Large intestine (tissue), 12 donors: ENCODE data around the gene OR51T1. TPM values are rescaled to one million over a fixed set of nuclear protein-coding genes. Genes with fewer than 3 reads are reported as not detected.
"Not testable (repeated sequence)": the region's sequence is repeated elsewhere in the genome, so short reads cannot be mapped to it uniquely, and the experiment has no call there.

Source experiments
- DNase-seq, 2 donors: peaks; one replicate each; pipeline versions ENCODE4 v3.0.0 to v3.0.0-alpha.2; 2013
- H3K27ac ChIP-seq: one replicate; pipeline ENCODE4 v1.5.1; 2013; ENCODE audit warnings: low read length
- H3K27me3 ChIP-seq: 2 replicates; pipeline ENCODE4 v1.6.1; 2013; ENCODE audit warnings: low read length; ENCODE audit not compliant: control insufficient read depth, insufficient read depth
- H3K36me3 ChIP-seq: 2 replicates; pipeline ENCODE4 v1.6.1; 2013; ENCODE audit warnings: low read length; ENCODE audit not compliant: control insufficient read depth, insufficient read depth
- H3K4me1 ChIP-seq: one replicate; pipeline ENCODE4 v1.6.1; 2013; ENCODE audit warnings: low read length; ENCODE audit not compliant: control insufficient read depth, insufficient read depth
- H3K4me3 ChIP-seq: one replicate; pipeline ENCODE4 v1.5.1; 2013; ENCODE audit warnings: low read length
- H3K9me3 ChIP-seq: one replicate; pipeline ENCODE4 v1.6.1; 2013; ENCODE audit warnings: mild to moderate bottlenecking, low read depth, low read length, moderate library complexity; ENCODE audit not compliant: control insufficient read depth
- WGBS: methylation state at CpG from one replicate; pipeline ENCODE4 v1.1.5; 2013; ENCODE audit warnings: low lambda C conversion rate; ENCODE audit not compliant: insufficient coverage; 5-methylcytosine and 5-hydroxymethylcytosine counted together
- long read RNA-seq, 11 donors: transcript quantifications; one replicate each; lab custom pipeline, GENCODE V29; 2026
- polyA plus RNA-seq: library from polyadenylated mRNA; unstranded; fragments of 120-200 nt; gene quantifications from one replicate; pipeline ENCODE4 v1.2.1, GENCODE V29; 2013

Gene OR51T1, protein sequence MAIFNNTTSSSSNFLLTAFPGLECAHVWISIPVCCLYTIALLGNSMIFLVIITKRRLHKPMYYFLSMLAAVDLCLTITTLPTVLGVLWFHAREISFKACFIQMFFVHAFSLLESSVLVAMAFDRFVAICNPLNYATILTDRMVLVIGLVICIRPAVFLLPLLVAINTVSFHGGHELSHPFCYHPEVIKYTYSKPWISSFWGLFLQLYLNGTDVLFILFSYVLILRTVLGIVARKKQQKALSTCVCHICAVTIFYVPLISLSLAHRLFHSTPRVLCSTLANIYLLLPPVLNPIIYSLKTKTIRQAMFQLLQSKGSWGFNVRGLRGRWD
- polyA plus RNA-seq: not detected
- long read RNA-seq, donor 1: 0 reads
- long read RNA-seq, donor 2: 0 reads
- long read RNA-seq, donor 3: 0 reads
- long read RNA-seq, donor 4: 0 reads
- long read RNA-seq, donor 5: 0 reads
- long read RNA-seq, donor 6: 0 reads
- long read RNA-seq, donor 7: 0 reads
- long read RNA-seq, donor 8: 0 reads
- long read RNA-seq, donor 9: 0 reads
- long read RNA-seq, donor 10: 0 reads
- long read RNA-seq, donor 11: 0 reads

DNA sequence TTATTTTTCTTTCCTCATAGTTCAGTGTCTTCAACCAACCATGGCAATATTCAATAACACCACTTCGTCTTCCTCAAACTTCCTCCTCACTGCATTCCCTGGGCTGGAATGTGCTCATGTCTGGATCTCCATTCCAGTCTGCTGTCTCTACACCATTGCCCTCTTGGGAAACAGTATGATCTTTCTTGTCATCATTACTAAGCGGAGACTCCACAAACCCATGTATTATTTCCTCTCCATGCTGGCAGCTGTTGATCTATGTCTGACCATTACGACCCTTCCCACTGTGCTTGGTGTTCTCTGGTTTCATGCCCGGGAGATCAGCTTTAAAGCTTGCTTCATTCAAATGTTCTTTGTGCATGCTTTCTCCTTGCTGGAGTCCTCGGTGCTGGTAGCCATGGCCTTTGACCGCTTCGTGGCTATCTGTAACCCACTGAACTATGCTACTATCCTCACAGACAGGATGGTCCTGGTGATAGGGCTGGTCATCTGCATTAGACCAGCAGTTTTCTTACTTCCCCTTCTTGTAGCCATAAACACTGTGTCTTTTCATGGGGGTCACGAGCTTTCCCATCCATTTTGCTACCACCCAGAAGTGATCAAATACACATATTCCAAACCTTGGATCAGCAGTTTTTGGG is at the start of gene OR51T1:
Gene OR51T1 (plus strand): TSS at position 41 of the 641 bp plus-strand sequence. CDS start 0 bp downstream, at position 41.
- Histone ChIP-seq H3K36me3 (no peaks in the 10 kb centered on the region), H3K4me1 (no peaks in the 10 kb centered on the region), H3K4me3 (no peak within 1 kb of the TSS), H3K9me3 (no peaks in the 10 kb centered on the region), H3K27me3 (no peaks in the 10 kb centered on the region), H3K27ac (no peak within 1 kb of the TSS)
- no CpG with 5 or more reads among the region's 8 CpGs for WGBS
- DNase-seq: no peak

DNA sequence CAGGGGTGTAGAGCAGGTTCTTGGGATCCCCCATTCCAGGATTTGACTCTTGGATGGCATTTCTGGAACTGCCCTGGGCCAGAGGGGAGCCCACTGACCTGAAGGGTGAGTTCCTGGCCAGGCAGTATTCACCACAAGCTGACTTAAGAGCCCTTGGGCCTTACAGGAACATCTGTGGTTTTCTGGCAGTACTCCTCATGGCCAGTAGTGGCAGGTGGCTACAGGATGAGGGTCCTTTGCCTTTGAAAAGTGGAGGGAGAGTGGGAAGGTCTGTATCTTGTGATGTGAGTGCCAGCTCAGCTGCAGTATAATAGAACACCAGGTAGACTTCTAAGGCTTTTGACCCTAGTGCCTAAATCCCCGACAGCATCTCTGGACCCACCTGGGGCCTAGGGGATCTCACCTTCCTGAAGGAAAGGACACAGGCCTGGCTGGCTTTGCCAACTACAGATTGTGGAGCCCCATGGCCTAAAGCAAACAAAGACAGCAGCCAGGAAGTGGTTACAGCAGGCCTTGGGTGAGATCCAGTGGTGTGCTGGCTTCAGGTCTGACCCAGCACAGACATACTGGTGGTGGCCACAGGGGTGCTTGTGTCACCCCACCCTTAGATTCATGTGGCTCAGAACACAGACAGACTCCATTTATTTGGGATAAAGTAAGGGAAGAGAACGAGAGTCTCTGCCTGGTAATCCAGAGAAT is 41.7 kb upstream of the OR51T1 start:
- H3K4me3 ChIP-seq: no peak overlapping the region
- H3K27me3 ChIP-seq: no peaks in the 10 kb centered on the region
- no peaks in the 10 kb centered on the region for H3K4me1 ChIP-seq
- WGBS: no CpG with 5 or more reads among the region's 2 CpGs
- H3K27ac ChIP-seq: no peak overlapping the region
- DNase-seq: no peak
- H3K9me3 ChIP-seq: no peaks in the 10 kb centered on the region
- H3K36me3 ChIP-seq: no peaks in the 10 kb centered on the region

GRCh38 chr11:4848908-4849532 is 32.7 kb upstream of the OR51T1 start, which contains the start of gene OR51S1:
Gene OR51S1 (minus strand): TSS chr11:4849208. CDS start chr11:4849208, 0 bp downstream.
- Histone ChIP-seq H3K4me1 (no peaks in the 10 kb centered on the region), H3K4me3 (no peak within 1 kb of the TSS), H3K27ac (no peak within 1 kb of the TSS), H3K36me3 (no peaks in the 10 kb centered on the region), H3K27me3 (no peaks in the 10 kb centered on the region), H3K9me3 (no peaks in the 10 kb centered on the region)
- 60% methylated on average over 5 of the region's 9 CpGs for WGBS
- DNase-seq: no peak

DNA sequence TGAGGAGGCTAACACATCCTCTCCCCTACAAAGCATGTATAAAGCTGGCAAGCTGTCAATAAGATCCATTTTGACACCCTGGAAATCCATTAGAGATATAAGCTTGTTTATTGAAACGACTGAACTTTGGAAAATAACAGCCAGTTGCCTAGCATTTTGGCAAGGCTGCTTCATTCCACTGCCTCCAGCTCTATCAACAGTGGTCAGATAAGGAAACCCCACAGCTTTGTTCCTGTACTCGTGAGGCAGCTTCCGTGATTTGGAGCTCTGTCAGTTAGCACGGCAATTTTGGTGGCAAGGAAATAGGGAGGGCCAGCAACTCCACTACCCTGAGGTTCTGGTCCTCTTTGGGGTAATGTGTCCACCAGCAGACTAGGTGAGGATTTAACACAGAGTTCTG is 30.7 kb upstream of the OR51T1 start:
- no peaks in the 10 kb centered on the region for H3K27me3 ChIP-seq
- H3K36me3 ChIP-seq: no peaks in the 10 kb centered on the region
- H3K4me3 ChIP-seq: no peak overlapping the region
- no peaks in the 10 kb centered on the region for H3K4me1 ChIP-seq
- no peak for DNase-seq
- no peak overlapping the region for H3K27ac ChIP-seq
- no peaks in the 10 kb centered on the region for H3K9me3 ChIP-seq
- no CpG with 5 or more reads among the region's 4 CpGs for WGBS

DNA sequence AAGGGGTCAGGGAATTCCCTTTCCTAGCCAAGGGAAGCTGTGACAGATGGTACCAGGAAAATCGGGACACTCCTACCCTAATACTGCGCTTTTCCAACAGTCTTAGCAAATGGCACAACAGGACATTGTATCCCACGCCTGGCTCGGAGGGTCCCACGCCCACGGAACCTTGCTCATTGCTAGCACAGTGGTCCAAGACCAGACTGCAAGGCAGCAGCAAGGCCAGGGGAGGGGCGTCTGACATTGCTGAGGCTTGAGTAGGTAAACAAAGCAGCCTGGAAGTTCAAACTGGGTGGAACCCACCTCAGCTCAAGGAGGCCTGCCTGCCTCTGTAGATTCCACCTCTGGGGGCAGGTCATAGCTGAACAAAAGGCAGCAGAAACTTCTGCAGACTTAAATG is 27.4 kb upstream of the OR51T1 start:
- H3K27me3 ChIP-seq, H3K4me3 ChIP-seq, H3K9me3 ChIP-seq, H3K36me3 ChIP-seq, H3K27ac ChIP-seq, H3K4me1 ChIP-seq, DNase-seq: not testable (repeated sequence)
- WGBS: no CpG with 5 or more reads among the region's 7 CpGs

- no peaks in the 10 kb centered on the region for H3K4me1 ChIP-seq
- H3K9me3 ChIP-seq: no peaks in the 10 kb centered on the region
- no peaks in the 10 kb centered on the region for H3K36me3 ChIP-seq
- no peak overlapping the region for H3K4me3 ChIP-seq
- H3K27ac ChIP-seq: no peak overlapping the region
- H3K27me3 ChIP-seq: no peaks in the 10 kb centered on the region
- DNase-seq: no peak
Observed at GRCh38 chr11:4862447-4863236, 19.1 kb upstream of the OR51T1 start.

- Histone ChIP-seq H3K27ac (no peak overlapping the region), H3K4me1 (no peaks in the 10 kb centered on the region), H3K9me3 (no peaks in the 10 kb centered on the region), H3K4me3 (no peak overlapping the region), H3K36me3 (no peaks in the 10 kb centered on the region), H3K27me3 (no peaks in the 10 kb centered on the region)
- no CpG with 5 or more reads among the region's 4 CpGs for WGBS
- DNase-seq: no peak
Observed at GRCh38 chr11:4863876-4864275, 17.8 kb upstream of the OR51T1 start.

DNA sequence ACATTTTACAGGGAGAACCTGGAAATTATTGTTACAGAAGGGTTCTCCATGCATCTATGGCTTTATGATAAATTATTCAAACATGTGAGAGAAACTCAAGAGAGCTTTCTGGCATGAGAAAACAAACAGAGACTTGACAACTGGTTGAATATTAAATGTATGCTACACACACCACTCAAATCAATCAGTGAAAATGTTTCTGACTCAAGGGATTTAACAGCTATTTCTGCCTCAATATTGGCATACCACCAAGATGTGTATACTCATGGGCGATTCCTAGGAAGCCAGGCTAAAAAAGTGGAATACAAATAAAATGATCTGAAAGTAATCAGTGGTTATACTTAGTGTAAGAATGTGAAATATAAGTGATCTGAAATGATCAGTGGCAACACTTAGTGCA is 15.8 kb upstream of the OR51T1 start:
- no peak overlapping the region for H3K27ac ChIP-seq
- no peaks in the 10 kb centered on the region for H3K9me3 ChIP-seq
- H3K27me3 ChIP-seq: no peaks in the 10 kb centered on the region
- WGBS: 50% methylated on average over 1 of the region's 1 CpG
- no peak overlapping the region for H3K4me3 ChIP-seq
- no peaks in the 10 kb centered on the region for H3K4me1 ChIP-seq
- DNase-seq: no peak
- no peaks in the 10 kb centered on the region for H3K36me3 ChIP-seq

GRCh38 chr11:4881188-4881587 is 512 bp upstream of the OR51T1 start:
- no peak for DNase-seq
- H3K9me3 ChIP-seq: no peaks in the 10 kb centered on the region
- H3K4me1 ChIP-seq: no peaks in the 10 kb centered on the region
- H3K27ac ChIP-seq: no peak overlapping the region
- no peaks in the 10 kb centered on the region for H3K36me3 ChIP-seq
- no peak overlapping the region for H3K4me3 ChIP-seq
- WGBS: 100% methylated on average over 2 of the region's 4 CpGs
- no peaks in the 10 kb centered on the region for H3K27me3 ChIP-seq
